Nephron progenitor cell (in vitro differentiated cells): ENCODE data around the gene KYNU.

Experiments
- DNase-seq: peaks from one replicate; pipeline ENCODE4 v3.0.0; 2021
- H3K27ac Mint-ChIP-seq: 2 replicates; pipeline ENCODE4 v1.8.0; 2021; ENCODE audit warnings: mild to moderate bottlenecking, moderate library complexity, mixed read lengths
- H3K27me3 Mint-ChIP-seq: 2 replicates; pipeline ENCODE4 v1.8.0; 2021; ENCODE audit warnings: mild to moderate bottlenecking, low read depth, mixed read lengths; ENCODE audit not compliant: poor library complexity
- H3K36me3 Mint-ChIP-seq: 2 replicates; pipeline ENCODE4 v1.8.0; 2021; ENCODE audit warnings: low read depth, mixed read lengths
- H3K4me1 Mint-ChIP-seq: 2 replicates; pipeline ENCODE4 v1.8.0; 2021; ENCODE audit warnings: mixed read lengths
- H3K4me3 Mint-ChIP-seq: 2 replicates; pipeline ENCODE4 v1.8.0; 2021; ENCODE audit warnings: mild to moderate bottlenecking, moderate library complexity, mixed read lengths
- H3K9me3 Mint-ChIP-seq: 2 replicates; pipeline ENCODE4 v1.8.0; 2021; ENCODE audit warnings: mild to moderate bottlenecking, moderate library complexity, mixed read lengths
- CTCF ChIP-seq: fragments of 200-600 bp; sonication (generic); IDR thresholded peaks from 2 replicates; pipeline ENCODE4 v1.5.0; 2021; ENCODE audit warnings: antibody characterized with exemption

Gene KYNU

GRCh38 chr2:142961202-142961601, 83.7 kb downstream of the KYNU start:
- Mint-ChIP-seq H3K27me3 (no peaks in the 10 kb centered on the region), H3K9me3 (peaks cover 9% of the 10 kb centered on the region)
- TF ChIP-seq CTCF = no peak

GRCh38 chr2:142965443-142965842, 88.0 kb downstream of the KYNU start:
- H3K4me1 Mint-ChIP-seq = no peaks in the 10 kb centered on the region
- no peaks in the 10 kb centered on the region for H3K36me3 Mint-ChIP-seq
- H3K9me3 Mint-ChIP-seq = peaks cover 9% of the 10 kb centered on the region
- H3K27ac Mint-ChIP-seq = no peak overlapping the region
- H3K4me3 Mint-ChIP-seq = no peak overlapping the region
- no peak for TF ChIP-seq CTCF
- no peaks in the 10 kb centered on the region for H3K27me3 Mint-ChIP-seq
- no peak for DNase-seq

More at GRCh38 chr2:142961202-142961601, 83.7 kb downstream of the KYNU start:
- no peaks in the 10 kb centered on the region for H3K4me1 Mint-ChIP-seq
- DNase-seq = no peak
- H3K27ac Mint-ChIP-seq = no peak overlapping the region
- H3K36me3 Mint-ChIP-seq = no peaks in the 10 kb centered on the region
- H3K4me3 Mint-ChIP-seq = no peak overlapping the region

- TF ChIP-seq CTCF = no peak
- peaks cover 9% of the 10 kb centered on the region for H3K9me3 Mint-ChIP-seq
- H3K4me3 Mint-ChIP-seq = no peak overlapping the region
- H3K4me1 Mint-ChIP-seq = no peaks in the 10 kb centered on the region
- DNase-seq = no peak
- no peaks in the 10 kb centered on the region for H3K36me3 Mint-ChIP-seq
- H3K27me3 Mint-ChIP-seq = no peaks in the 10 kb centered on the region
- no peak overlapping the region for H3K27ac Mint-ChIP-seq
Observed at GRCh38 chr2:142966284-142966683, 88.8 kb downstream of the KYNU start.

GRCh38 chr2:142967060-142967459, 89.6 kb downstream of the KYNU start:
- peaks cover 9% of the 10 kb centered on the region for H3K9me3 Mint-ChIP-seq
- H3K4me3 Mint-ChIP-seq = no peak overlapping the region
- H3K27ac Mint-ChIP-seq = no peak overlapping the region
- TF ChIP-seq CTCF = no peak
- no peaks in the 10 kb centered on the region for H3K4me1 Mint-ChIP-seq
- DNase-seq = no peak
- H3K27me3 Mint-ChIP-seq = no peaks in the 10 kb centered on the region
- H3K36me3 Mint-ChIP-seq = no peaks in the 10 kb centered on the region

- H3K4me3 Mint-ChIP-seq = no peak overlapping the region
- no peaks in the 10 kb centered on the region for H3K36me3 Mint-ChIP-seq
- H3K9me3 Mint-ChIP-seq = peaks cover 8% of the 10 kb centered on the region
- no peak for TF ChIP-seq CTCF
- peaks cover 5% of the 10 kb centered on the region for H3K4me1 Mint-ChIP-seq
- H3K27ac Mint-ChIP-seq = no peak overlapping the region
- no peaks in the 10 kb centered on the region for H3K27me3 Mint-ChIP-seq
- DNase-seq = no peak
Observed at GRCh38 chr2:142973160-142973821, 95.8 kb downstream of the KYNU start.

GRCh38 chr2:142973822-142974207, 96.4 kb downstream of the KYNU start:
- H3K27ac Mint-ChIP-seq = no peak overlapping the region
- H3K4me3 Mint-ChIP-seq = no peak overlapping the region
- no peaks in the 10 kb centered on the region for H3K36me3 Mint-ChIP-seq
- H3K27me3 Mint-ChIP-seq = no peaks in the 10 kb centered on the region
- no peak for DNase-seq
- H3K9me3 Mint-ChIP-seq = peaks cover 8% of the 10 kb centered on the region
- peaks cover 5% of the 10 kb centered on the region for H3K4me1 Mint-ChIP-seq
- no peak for TF ChIP-seq CTCF
